Measurements from ENCODE around the gene BANP.

The BANP gene

DNA sequence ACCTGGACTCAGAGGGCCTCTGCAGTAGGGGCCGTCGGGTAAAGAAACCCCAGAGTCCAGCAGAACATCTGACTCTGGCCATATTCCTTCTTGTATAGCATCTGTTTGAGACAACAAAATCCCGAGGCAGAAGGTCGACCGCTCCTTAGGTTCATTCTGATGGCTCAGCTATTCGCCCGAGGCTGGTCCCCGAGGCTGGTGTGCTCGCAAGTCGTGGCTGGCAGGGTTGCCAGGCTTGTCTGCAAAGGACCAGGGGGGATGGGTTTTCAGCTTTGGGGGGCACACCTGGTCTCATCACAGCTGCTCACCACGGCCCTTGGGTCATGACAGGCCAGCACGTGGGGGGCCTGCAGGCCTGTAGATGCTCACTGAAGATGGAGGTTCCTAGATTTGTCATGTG lies 119.1 kb downstream of the BANP start:
- TF ChIP-seq, protein P1, sequence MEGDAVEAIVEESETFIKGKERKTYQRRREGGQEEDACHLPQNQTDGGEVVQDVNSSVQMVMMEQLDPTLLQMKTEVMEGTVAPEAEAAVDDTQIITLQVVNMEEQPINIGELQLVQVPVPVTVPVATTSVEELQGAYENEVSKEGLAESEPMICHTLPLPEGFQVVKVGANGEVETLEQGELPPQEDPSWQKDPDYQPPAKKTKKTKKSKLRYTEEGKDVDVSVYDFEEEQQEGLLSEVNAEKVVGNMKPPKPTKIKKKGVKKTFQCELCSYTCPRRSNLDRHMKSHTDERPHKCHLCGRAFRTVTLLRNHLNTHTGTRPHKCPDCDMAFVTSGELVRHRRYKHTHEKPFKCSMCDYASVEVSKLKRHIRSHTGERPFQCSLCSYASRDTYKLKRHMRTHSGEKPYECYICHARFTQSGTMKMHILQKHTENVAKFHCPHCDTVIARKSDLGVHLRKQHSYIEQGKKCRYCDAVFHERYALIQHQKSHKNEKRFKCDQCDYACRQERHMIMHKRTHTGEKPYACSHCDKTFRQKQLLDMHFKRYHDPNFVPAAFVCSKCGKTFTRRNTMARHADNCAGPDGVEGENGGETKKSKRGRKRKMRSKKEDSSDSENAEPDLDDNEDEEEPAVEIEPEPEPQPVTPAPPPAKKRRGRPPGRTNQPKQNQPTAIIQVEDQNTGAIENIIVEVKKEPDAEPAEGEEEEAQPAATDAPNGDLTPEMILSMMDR (IDR thresholded peaks at IDR 0.05; ENCODE audit: borderline replicate concordance, control extremely low read depth, extremely low read depth, insufficient read depth, missing control alignments), result no peak
- DNase-seq (ENCODE audit: low spot score), result no peak
- in situ Hi-C loops (cut with MboI; ENCODE audit: low sequenced_read_pairs, unreplicated experiment), result no loop called here

DNA sequence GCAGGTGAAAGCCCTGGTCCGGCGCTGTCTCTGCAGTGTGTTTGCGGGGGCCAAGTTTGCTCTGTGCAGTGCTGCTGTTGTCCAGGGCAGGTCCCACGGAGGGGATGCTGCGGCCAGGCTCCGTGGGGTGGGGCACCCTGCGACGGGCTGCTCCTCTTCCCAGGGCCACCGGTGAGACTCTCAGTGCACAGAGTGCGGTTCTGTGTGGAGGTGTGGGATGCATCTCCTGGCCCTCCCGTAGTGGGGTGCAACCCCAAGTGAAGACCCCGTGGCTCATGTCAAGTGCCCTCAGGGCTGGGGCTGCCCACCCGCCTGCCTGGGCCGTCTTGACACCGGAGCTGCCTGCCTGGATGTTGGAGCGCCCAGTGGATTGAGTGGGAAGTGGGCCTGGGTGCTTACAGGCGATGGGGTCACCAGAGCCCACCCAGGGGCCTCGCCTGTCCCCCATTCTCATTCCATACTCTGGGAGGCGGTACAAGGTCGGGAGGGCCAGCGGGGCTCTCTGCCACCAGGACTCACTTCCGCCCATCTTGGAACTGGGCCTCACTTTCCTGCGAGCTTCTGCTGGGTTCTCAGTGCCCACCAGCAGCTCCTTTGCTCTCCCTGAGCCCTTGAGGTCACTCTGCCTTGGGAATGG lies 119.9 kb downstream of the BANP start:
- TF ChIP-seq, protein P1 (IDR thresholded peaks at IDR 0.05; ENCODE audit: borderline replicate concordance, control extremely low read depth, extremely low read depth, insufficient read depth, missing control alignments), result no peak
- in situ Hi-C loops (cut with MboI; ENCODE audit: low sequenced_read_pairs, unreplicated experiment), result no loop called here

DNA sequence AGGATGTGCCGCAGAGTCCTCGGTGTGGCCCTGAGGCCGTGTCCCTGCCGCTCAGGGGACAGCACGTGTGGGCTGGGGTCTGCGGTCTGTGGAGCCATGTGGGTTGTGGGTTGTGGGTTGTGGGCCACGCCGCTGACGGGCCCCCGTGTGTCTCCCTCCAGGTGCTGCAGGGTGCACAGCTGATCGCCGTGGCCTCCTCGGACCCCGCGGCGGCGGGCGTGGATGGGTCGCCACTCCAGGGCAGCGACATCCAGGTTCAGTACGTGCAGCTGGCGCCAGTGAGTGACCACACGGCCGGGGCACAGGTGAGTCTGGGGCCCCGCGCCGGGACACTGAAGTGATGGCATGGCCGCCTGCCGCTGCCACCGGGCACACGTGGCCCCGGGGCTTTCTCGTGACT lies 120.7 kb downstream of the BANP start:
- in situ Hi-C loops (cut with MboI; ENCODE audit: low sequenced_read_pairs, unreplicated experiment), result no loop called here
- TF ChIP-seq, protein P1 (IDR thresholded peaks at IDR 0.05; ENCODE audit: borderline replicate concordance, control extremely low read depth, extremely low read depth, insufficient read depth, missing control alignments), result no peak
- no peak for DNase-seq (ENCODE audit: low spot score)

More for the DNA sequence above, 119.9 kb downstream of the BANP start:
- DNase-seq (ENCODE audit: low spot score), result no peak

DNA sequence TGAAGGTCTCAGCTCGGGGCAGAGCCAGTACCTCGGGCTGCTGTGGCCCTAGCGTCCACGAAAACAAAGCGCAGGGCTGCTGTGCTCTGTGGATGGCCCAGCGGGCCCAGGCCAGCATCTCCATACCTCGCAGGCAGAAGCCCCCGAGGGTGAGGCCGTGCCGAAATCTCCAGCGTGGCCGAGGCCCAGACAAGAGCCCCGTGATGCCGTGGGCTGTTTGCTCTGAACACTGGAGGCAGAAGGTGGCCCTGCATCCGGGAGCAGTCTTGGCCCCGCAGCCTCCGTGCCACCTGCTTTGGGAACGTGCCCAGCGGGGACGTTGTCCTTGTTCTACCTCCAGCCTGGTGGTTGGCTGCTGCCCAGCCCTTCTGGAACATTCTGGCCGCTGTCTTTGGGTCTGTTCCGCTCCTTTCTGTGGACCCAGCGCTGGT lies 121.4 kb downstream of the BANP start:
- TF ChIP-seq, protein P1 (IDR thresholded peaks at IDR 0.05; ENCODE audit: borderline replicate concordance, control extremely low read depth, extremely low read depth, insufficient read depth, missing control alignments), result no peak
- in situ Hi-C loops (cut with MboI; ENCODE audit: low sequenced_read_pairs, unreplicated experiment), result no loop called here
- DNase-seq (ENCODE audit: low spot score), result no peak

DNA sequence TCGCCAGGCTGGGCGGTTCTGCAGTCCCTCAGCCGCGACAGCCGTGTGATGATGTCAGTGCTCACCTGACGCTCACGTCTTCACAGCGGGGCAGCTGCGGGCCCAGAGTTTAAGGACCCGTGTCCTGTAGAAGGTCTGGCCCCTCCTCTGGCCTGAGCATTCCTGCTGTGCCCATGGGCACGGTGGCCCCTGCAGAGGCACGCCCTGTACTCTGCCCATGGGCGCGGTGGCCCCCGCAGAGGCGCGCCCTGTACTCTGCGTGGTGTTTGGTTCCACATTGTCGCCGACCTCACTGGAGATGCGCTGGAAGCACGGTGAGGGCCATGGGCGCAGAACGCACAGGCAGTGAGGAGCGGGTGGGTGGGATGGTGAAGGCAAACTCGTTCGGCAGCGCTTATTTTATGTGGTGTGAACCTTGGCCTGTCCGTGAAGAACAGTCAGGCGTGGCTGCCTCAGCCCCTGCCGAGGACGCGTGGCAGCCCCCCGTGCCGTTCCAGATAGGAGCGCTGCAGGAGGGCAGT lies 122.0 kb downstream of the BANP start:
- in situ Hi-C loops (cut with MboI; ENCODE audit: low sequenced_read_pairs, unreplicated experiment), result no loop called here
- TF ChIP-seq, protein P1 (IDR thresholded peaks at IDR 0.05; ENCODE audit: borderline replicate concordance, control extremely low read depth, extremely low read depth, insufficient read depth, missing control alignments), result no peak
- DNase-seq (ENCODE audit: low spot score), result no peak

DNA sequence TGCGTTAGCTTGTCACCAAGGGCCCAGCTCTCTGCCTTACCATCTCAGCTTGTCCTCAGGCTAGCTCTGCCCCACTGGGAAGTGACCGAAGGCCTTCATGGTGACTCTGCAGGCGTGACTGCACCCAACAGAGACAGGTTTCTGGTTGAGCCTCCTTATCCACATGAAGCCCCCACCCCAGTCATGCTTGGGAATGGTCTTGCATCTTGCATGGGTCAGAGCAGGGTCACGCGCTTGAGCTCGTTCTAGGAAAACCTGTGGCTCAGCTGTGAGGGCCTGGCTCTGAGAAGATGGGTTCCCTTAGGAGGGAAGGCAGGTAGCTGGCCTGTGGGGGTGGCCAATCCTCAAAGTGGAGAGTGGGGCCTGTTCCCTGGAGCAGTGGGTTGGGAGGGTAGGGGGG lies 122.8 kb downstream of the BANP start:
- DNase-seq (ENCODE audit: low spot score), result no peak
- in situ Hi-C loops (cut with MboI; ENCODE audit: low sequenced_read_pairs, unreplicated experiment), result no loop called here
- TF ChIP-seq, protein P1 (IDR thresholded peaks at IDR 0.05; ENCODE audit: borderline replicate concordance, control extremely low read depth, extremely low read depth, insufficient read depth, missing control alignments), result no peak
